HG03558 (cell line): Measurements from ENCODE around the gene ACOT7.

ENCODE experiments used
- ATAC-seq: cut with Tn5 transposase; IDR thresholded peaks from one replicate; pipeline ENCODE4 v1.9.1; 2021; ENCODE audit warnings: moderate number of reproducible peaks; ENCODE audit not compliant: unreplicated experiment; ENCODE audit errors: extremely low read depth

Gene ACOT7

DNA sequence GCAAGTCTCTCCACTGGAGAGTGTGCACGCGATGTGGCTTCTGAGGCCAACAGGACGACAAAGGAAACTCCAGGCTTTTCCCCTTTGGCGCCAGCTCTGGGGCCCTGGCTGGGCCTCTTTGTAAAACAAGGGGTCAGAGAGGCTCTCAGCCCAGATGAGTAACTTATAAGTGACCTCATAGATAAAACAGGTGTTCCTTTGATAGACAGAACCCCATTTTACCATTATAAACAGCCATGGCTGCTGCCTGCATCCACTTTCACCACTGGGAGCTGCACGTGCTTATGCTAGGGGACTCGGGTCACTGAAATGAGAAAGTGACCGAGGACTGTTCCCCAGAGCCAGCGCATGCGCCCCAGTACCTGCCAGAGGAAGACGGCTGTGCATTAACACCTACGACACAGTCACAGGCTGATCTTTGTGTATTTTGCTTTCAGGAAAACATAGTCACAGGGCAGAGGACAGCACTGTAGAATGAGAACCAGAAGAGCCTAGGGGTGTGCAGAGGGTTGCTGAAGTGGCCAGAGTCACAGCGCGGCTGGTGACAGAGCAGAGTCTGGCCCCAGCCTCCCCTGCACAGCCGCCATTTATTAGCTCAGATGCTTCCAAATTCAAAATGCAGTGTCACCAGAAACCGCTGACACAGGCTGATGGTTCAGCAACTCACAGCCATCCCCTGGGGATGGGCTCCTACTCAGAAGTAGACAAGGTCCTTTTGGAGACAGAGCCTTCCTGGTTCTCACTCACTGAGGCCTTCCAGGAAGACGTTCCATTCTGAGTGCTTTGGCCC, 175.0 kb downstream of the ACOT7 start:
- ATAC-seq, result no peak
